Hematopoietic multipotent progenitor cell treated with erythropoietin and hydrocortisone succinate and interleukin-3 and kit ligand, for 4 days (in vitro differentiated cells): ENCODE measurements around the gene TYR.
"Not testable (repeated sequence)": the region's sequence is repeated elsewhere in the genome, so short reads cannot be mapped to it uniquely, and the experiment has no call there.

ENCODE experiments used
- DNase-seq: peaks from one replicate; pipeline ENCODE4 v3.0.0-alpha.2; 2015

Gene TYR

GRCh38 chr11:89177691-89178231, at the start of gene TYR:
TSS of gene TYR (plus strand) at chr11:89177875. CDS start at chr11:89177954, 79 bp downstream.
- DNase-seq, result no peak

- DNase-seq, result no peak
Measured at GRCh38 chr11:89136606-89137005, 41.1 kb upstream of the TYR start.

- DNase-seq, result no peak
Measured at GRCh38 chr11:89147229-89147628, 30.4 kb upstream of the TYR start.

GRCh38 chr11:89159974-89160373, 17.7 kb upstream of the TYR start:
- no peak for DNase-seq

- no peak for DNase-seq
Measured at GRCh38 chr11:89161949-89162348, 15.7 kb upstream of the TYR start.

GRCh38 chr11:89163686-89164085, 14.0 kb upstream of the TYR start:
- no peak for DNase-seq

GRCh38 chr11:89168396-89168795, 9.3 kb upstream of the TYR start:
- DNase-seq, result no peak

DNA sequence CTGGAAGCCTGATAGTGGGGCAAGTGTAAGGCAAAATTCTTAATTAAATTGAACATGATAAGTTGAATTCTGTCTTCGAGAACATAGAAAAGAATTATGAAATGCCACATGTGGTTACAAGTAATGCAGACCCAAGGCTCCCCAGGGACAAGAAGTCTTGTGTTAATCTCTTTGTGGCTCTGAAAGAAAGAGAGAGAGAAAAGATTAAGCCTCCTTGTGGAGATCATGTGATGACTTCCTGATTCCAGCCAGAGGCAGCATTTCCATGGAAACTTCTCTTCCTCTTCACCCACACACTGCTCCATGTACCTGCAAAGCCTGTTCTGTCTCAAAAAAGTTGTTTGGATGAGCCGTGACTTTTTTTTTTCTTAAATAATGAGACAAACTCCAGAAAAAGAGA, 1.9 kb upstream of the TYR start:
- no peak for DNase-seq

DNA sequence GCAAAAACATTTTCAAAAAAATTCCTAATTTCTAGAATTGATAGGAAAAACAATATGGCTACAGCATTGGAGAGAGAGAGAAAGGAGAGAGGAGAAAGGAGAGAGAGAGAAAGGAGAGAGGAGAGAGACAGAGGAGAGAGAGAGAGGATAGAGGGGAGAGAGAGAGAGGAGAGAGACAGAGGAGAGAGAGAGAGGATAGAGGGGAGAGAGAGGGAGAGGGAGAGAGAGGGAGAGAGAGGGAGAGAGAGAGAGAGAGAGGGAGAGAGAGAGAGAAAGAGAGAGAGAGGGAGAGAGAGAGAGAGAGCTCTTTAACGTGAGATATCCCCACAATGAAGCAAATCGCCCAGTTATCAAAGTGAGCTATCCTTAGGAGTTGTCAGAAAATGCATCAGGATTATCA, 737 bp upstream of the TYR start:
- no peak for DNase-seq

DNA sequence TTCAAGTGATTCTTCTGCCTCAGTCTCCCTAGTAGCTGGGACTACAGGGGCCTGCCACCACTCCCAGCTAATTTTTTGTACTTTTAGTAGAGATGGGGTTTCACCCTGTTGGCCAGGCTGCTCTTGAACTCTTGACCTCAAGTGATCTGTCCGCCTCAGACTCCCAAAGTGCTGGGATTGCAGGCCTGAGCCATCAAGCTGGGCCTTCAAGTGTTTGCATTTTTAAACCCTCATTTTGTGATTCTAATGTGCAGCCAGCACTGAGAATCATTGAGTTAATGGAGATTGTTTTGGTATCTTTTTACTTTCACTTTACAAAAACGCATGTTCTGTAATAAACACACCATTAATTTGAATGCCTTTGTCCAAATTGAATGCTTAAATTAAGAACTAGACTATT, 3.4 kb downstream of the TYR start:
- no peak for DNase-seq

DNA sequence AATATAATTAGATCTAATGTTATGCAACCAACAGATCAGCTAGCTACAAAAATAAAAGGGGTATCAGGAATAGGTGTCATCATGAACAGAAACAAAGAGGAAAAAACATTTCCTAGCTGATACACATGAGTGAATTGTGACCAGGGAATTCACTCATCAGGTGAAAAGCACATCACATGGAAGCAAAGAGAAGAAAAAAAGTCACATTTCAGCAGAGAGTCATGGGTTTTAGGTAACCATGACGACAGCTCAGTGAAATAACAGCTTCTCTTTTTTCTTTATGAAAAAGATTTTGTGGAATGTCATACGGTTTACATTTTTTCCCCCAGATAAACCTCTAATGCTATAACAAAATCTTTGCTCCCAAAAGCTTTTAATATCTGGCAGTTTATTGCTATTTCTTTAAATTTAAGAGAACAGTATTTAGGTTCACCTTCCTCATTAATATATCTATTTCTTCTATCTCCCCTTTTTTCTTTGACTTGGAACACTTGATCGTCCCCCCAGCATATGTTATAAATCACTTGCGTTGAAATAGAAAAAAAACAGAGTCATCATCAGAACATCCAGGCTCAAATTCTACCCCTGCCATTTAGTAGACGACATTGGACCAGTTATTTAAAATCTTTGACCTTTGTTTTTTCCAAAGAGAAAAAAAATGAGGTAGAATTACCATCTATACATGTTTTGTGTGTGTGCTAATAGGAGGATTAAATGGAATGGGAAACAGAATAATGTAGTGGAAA, 5.3 kb downstream of the TYR start:
- no peak for DNase-seq

DNA sequence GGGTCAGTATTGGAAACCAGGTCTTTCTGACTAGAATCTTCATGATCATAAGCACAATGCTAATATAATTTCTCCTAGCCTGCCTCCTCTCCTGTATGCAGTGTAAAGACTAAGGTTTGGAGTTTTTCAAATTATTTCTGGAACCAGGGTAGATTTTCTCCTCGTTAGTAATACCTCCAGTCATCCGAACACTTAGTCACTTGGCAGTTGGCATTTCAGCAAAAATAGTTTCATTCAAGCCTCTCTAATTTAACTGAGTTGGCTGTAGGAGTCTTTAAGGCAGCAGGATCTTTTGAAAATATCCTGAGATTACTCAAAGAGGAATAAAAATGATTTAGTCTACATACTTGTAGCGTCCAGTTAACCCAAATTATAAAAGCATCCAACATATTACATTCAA, 6.3 kb downstream of the TYR start:
- no peak for DNase-seq

- DNase-seq, result no peak
Measured at GRCh38 chr11:89189776-89190175, 12.1 kb downstream of the TYR start.

GRCh38 chr11:89201138-89201537, 23.5 kb downstream of the TYR start:
- no peak for DNase-seq

- DNase-seq, result no peak
Measured at GRCh38 chr11:89203814-89204213, 26.1 kb downstream of the TYR start.

DNA sequence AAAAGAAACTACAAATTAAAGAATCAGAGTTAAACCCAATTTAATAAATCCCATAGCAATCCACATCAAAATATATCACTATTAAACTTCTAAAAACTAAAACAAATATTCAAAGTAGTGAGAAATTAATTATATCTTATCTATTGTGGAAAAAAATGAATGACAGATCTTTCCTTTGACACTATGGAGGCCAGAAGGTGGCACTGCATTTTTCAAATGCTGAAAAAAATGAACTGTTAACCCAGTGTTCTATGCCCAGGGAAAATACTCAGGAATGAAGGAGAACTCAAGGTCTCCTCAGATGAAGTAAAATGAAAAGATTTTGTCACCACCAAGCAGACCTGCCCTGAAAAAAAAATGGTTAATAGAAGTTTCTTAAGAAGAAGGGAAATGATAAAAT, 27.7 kb downstream of the TYR start:
- DNase-seq, result no peak

DNA sequence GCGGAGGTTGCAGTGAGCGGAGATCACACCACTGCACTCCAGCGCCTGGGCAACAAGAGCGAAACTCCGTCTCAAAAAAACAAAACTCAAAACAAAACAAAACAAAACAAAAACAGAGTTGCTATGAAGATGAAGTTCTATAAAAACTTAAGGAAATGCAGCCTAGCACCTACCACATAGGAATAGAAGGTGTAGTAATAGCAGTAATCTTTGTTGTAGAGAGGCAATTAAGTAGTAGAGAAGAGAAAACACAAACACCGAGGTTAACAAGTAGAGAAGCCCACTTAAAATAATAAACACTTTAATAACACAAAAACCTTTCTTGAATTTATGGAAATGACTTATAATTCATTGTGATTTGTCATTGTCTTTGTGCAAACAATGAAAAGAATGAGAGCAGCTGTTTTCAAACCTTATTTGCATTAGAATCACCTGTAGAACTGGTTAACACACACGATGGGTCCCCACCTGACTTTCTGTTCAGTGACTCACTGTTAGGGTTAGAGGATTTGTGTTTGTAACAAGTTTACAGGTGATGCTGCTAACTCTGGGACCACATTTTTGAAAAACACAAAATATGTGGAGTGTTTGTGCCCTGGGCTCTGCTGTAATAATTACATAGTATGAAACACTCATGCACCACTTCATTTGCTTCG, 43.1 kb downstream of the TYR start:
- DNase-seq, result no peak

DNA sequence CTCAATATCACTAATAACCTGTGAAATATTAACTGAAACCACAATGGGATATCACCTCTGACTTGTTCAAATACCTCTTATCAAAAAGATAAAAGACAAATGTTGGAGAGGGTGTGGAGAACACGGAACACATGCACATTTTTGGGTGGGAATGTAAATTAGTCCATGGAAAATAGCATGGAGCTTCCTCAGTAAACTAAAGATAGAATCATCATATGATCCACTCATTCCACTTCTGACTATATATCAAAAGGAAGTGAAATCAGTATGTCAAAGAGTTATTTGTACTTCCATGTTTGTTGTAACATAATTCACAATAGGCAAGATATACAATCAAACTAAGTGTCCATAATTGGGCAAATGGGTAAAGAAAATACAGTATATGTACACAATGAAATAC, 57.4 kb downstream of the TYR start:
- DNase-seq, result no peak

- DNase-seq, result no peak
Measured at GRCh38 chr11:89235976-89236375, 58.3 kb downstream of the TYR start.

DNA sequence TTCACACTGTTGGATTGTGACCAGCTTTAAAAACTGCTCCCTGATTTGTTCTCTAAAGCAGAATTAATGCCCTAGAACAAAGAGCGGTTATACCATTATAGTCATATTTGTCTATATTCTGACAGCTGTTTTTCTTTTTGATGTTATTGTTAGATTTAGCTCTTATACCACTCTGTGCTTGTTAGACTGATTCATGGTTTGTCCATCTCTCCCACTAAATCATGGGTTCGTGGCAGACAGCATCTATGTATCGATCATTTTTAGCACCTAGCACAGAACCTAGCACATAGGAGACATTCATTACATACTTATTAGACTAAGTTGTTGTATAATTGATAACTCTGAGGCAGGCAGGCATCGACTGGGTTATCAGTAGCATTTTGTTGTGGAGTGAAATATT, 69.3 kb downstream of the TYR start:
- not testable (repeated sequence) for DNase-seq

DNA sequence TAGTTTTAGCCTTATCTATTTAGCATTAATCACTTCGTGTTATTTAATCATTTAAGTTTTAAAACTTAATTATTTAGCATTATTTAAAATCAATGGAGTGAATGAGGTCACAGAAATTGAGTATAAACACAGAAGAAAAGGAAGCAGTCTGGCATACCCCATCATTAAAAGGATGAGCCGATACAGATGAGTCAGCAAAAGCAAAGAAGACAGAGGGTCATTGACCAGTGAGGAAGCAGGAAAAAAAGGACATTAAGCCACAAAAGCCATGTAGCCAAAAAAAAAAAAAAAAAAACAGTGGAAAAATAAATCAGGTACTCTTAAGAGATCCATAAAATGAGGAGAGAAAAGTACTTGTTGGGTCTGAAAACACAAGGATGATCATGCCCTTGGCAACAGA, 71.5 kb downstream of the TYR start:
- no peak for DNase-seq

DNA sequence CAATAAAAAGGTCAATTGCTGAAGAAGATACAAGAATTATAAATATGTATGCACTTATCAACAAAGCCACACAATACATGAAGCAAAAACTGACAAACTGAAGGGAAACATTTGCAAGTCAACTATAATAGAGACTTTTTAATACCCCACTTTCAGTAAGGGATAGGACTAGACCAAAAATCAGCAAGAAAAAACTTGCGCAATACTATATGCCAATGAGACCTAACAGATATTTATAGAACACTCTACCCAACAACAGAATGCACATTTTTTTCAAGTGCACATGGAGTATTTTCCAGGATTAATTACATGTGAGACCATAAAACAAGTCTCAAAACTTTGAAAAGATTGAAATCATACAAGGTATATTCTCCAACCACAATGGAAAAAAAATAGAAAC, 83.8 kb downstream of the TYR start:
- not testable (repeated sequence) for DNase-seq

DNA sequence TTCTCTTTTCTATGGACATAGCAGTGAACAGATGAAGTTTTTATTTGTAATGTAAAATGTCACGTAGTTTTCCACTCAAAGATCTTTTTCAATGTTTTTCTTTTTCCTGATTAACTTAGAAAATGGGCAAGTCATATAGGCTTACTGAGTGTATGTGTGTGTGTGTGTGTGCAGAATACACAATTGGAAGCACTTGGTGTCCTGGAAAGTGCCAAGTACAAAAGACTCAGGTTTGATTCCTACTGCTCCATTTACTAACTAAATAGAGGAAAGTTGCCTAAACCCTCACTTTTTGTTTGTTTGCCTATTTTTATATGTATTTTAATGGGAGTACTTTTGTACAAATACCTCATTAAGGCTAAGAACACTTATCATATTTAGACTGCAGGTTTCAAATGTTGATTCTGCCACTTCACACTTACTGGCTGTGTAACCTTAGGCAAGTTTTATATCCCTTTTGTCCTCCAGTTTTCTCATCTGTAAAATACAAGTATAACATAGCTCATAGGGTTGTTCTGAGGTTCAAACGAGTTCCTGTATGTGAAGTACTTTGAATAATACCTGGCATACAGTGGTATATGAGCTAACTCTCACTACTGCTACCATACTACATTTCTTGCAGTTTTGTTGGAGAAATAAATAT, 90.1 kb downstream of the TYR start:
- DNase-seq, result no peak

DNA sequence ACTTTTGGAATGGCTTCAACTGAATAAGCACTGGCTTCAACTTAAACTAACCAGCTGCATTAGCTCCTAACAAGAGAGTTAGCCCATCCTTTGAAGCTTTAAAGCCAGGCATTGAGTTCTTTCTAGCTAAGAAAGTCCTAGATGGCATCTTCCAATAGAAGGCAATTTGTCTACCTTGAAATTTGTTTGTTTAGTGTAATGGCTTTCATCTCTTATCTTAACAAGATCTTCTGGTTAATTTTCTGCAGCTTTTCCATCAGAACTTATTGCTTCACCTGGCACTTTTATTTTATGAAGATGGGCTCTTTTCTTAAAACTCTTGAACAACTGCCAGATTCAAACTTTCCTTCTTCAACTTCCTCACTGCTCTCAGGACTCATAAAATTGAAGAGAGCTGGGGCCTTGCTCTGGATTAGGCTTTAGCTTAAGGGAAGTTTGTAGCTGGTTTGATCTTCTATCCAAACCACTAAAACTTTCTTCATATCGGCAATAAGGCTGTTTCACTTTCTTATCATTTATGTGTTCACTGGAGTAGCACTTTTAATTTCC, 94.9 kb downstream of the TYR start:
- DNase-seq, result not testable (repeated sequence)
